Activated CD4-positive, alpha-beta T cell treated with anti-CD3 and anti-CD28 coated beads, Interleukin-10, Interleukin-2, amounts not matched to agents 100 ng/mL and 50 ng/mL, durations not matched to agents 16 hours and 8 hours (primary cell): ENCODE data around the gene RMC1.
A peak's percentile ranks its signal among the peaks of the same experiment; 100 is the strongest.
"Not testable (repeated sequence)": the region's sequence is repeated elsewhere in the genome, so short reads cannot be mapped to it uniquely, and the experiment has no call there.

Source experiments
- DNase-seq: peaks from one replicate; pipeline ENCODE4 v3.0.0-alpha.2; 2020

RMC1 gene

DNA sequence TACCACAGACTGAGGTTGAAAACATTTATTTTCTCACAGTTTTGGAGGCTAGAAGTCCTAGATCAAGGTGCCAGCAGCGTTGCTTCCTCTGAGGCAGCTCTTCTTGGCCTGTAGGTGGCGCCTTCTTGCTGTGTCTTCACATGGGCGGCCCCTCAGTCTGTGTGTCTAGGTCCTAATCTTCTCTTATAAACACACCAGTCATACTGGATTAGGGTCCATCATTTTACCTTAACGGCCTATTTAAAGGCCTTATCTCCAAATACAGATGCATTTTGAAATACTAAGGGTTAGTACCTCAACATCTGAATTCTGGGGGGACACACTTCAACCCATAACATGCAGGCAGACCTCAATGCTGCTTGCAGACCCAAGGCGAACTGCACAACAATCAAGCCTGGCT, 4.4 kb upstream of the RMC1 start:
- DNase-seq = peak; percentile 83

DNA sequence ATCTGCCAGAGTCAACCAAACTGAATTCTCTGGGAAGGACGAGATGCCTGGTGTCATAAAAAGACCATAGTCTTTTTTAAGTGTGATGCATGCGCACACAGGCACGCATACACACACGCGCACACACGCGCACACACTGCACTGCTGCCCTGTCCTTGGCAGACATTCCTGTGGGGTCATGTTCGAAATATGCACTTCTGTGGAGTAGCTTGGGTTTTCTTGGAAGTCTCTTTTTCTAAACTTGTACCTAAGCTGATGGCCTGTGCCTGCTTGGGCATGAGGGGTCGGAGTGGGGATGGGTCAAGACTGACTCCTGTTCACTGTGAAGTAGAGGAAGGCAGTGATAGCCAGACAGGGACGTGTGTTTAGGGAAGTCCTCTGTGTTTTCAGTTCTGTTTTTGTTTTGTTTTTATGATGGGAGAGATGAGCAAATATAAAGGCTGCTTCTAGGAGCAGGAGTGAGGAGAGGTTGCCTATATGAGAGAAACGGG, 4.0 kb upstream of the RMC1 start:
- DNase-seq = no peak

- DNase-seq = no peak
These were observed 1.7 kb upstream of the RMC1 start for GRCh38 chr18:23501626-23502025.

DNA sequence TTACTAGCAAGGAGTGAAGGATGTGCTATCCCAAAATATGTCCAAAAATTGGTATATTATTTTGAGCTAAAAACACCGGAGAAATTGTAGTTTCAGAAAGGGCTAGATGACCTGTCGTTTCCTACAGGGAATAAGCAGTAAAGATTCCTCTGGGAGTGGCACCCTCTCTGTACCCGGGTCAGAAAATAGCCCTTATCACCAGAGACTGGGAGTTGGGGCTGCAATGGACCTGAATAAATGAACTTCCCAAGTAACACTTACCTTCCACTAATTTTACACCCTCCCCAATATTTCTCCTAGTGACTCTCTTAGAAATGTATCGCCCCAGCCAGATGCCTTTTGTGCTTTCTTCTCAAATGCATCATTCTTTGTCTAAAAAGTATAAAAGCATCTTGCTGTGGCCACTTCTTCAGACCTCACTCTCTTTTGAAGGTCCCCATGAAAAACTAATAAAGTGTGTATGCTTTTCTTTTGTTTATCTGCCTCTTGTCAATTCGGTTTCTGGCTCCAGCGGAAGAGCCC, 734 bp upstream of the RMC1 start:
- no peak for DNase-seq

- no peak for DNase-seq
These were observed 643 bp downstream of the RMC1 start for GRCh38 chr18:23503963-23504344.

DNA sequence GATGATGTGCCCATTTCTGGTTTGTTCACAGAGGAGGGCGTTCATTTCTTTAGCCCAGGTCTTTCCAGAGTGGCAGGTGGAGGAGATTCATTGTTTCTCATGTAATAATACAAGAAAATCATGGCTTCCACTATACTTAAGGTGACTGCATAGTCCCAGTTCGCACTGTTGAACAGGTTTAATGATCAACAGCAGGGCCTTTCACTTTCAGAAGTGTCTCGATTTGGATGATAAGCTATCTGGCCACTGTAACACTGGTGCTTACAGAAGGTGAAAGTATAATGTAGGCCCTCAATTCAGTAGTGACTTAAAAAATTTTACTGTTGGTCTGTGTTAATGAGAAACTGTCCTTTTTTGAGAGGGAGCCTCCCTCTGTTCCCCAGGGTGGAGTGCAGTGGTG, 1.4 kb downstream of the RMC1 start:
- peak; percentile 61 for DNase-seq

GRCh38 chr18:23506393-23506792, 3.1 kb downstream of the RMC1 start:
- no peak for DNase-seq

DNA sequence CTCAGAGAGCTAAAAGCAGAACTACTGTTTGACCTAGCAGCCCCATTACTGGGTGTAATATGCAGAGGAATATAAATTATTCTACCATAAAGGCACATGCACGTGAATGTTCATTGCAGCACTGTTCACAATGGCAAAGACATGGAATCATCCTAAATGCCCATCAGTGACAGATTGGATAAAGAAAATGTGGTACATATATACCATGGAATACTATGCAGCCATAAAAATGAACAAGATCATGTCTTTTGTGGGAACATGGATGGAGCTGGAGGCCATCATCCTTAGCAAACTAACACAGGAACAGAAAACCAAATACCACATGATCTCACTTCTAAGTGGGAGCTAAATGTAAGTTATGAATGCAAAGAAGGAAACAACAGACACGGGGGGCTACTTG, 7.6 kb downstream of the RMC1 start:
- not testable (repeated sequence) for DNase-seq

- not testable (repeated sequence) for DNase-seq
These were observed 8.9 kb downstream of the RMC1 start for GRCh38 chr18:23512216-23512615.

DNA sequence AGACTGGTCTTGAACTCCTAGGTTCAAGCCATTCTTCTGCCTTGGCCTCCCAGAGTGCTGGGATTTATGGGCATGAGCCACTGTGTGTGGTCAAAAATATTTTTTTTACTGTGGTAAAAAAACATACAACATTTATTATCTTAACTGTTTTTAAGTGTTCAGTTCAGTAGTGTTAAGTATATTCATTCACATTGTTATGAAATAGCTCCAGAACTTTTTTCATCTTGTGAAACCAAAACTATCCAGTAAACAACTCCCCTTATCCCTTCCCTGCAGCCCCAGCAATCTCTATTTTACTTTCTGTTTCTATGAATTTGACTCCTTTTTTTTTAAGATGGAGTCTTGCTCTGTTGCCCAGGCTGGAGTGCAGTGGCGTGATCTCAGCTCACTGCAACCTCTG, 9.3 kb downstream of the RMC1 start:
- DNase-seq = no peak

DNA sequence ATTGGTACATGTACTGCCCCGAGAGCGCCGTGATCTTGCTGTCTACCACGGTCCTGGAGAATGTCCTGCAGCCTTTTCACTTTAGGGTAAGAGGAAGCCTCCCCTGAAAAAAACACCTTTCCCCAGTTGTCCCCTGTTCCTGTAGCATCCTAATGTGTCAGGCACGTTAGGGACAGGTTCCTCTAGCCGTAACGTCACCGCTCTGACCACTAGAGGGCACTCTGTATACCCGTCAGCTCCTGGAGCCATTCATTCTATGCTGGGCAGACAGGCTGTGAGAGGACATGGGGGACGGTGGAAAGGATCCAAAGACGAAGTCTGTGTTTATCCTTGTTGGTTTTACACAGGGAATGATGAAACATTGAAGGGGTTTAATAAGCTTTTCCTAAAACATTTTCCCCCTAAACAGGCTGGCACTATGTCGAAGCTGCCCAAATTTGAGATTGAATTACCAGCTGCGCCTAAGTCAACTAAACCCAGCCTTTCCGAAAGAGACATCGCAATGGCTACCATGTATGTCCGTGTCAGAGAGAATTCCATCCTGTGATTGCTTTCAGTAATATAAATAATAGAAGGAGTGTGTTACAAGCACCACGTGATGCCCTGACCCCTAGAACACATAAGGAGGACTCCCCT, 12.7 kb downstream of the RMC1 start:
- DNase-seq = peak; percentile 83

GRCh38 chr18:23519734-23520133, 16.4 kb downstream of the RMC1 start:
- no peak for DNase-seq

DNA sequence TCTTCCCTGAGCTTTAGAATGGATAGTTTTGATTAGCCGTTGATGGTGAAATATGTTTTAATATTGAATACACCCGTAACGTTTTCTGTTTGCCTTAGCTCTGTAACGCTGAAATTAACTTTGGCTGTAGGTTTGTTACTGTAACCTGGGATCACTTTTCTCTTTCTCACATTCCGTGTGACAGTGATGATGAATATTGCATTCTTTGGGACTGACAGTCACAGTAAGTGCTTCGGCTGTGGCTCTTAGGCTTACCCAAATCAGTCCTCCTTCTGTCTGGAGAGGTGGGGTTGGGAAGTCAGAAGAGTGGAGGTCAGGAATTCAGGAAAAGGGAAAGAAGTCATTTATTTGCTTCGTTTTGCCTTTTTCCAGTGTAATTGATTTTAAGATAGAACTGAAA, 18.0 kb downstream of the RMC1 start:
- no peak for DNase-seq

DNA sequence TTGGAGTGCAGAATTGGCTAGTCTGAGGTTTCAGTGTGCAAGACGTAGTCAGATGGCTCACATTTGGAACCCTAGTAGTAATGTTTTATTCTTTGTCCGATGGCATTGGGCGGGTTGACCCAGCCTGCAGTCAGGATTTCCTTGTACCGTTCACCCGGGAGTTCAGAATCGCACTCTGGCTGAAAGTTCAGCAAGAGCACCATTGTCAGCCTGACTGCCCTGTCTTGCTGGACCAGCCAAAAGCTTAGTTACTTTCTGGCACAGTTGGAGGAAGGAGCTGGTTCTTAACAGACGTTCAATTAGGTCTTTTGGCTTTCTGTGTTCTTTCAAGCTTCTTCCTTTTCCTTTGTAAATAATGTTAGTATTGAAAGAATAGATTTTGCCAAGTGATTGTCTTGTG, 18.6 kb downstream of the RMC1 start:
- no peak for DNase-seq

GRCh38 chr18:23523429-23524212, 20.3 kb downstream of the RMC1 start:
- no peak for DNase-seq

DNA sequence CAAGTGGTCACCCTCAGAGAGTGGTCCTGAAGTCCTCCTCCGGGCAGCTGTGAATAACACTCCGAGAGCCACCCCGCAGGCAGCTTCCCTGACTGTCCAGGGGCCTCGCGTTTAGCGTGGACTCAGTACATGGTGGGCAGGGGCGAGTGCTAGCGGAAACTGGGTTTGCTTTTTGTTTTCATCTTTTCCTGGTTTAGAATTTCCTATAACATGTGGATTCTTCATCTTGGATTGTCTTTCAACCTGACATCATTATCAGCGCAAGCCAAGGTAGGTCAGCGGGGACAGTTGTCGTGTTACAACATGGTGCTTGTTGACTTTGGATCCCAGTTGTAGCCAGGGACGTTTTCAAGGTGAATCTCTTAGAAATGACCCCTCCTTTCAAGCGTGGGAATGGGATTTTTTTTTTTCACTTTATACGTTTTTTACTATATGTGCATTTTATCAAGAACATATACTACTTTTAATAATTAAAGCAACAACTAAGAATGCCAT, 20.9 kb downstream of the RMC1 start:
- no peak for DNase-seq

DNA sequence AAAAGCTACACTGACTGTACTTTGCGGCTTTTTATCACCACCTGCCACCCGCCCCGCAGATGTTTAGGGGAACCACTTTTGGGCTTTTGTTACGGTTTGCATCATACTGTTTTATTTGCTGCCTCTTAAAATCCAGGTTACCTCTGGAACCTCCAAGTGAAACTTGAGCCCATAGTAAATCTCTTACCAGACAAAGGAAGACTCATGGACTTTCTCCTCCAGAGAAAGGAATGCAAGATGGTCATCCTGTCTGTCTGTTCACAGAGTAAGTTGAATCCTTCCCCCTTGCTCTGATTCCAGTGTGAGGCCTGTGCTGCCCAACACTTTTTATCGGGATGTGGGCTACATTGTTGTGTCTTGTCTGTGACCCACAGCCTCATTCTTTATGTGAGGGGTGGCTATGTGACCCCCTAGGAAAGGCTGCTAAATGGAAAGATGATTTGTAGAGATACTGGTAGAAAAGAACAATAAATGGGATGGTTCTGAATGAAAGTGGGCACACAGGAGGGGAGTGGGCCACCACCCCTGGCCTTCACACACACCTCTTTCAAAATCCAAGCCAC, 23.3 kb downstream of the RMC1 start:
- no peak for DNase-seq

- DNase-seq = no peak
These were observed 25.5 kb downstream of the RMC1 start for GRCh38 chr18:23528580-23529472.

- DNase-seq = peak; percentile 62
These were observed 26.3 kb downstream of the RMC1 start for GRCh38 chr18:23529604-23530003.

DNA sequence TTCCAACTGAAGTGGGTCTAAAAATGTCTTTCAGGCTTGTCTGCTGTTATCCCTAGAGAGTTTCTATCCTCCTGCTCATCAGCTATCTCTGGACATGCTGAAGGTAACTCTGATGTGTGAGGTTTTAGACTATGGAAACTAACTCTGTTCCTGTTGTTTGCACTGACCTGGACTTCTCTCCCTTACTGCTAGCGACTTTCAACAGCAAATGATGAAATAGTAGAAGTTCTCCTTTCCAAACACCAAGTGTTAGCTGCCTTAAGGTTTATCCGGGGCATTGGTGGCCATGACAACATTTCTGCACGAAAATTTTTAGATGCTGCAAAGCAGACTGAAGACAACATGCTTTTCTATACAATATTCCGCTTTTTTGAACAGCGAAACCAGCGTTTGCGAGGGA, 26.9 kb downstream of the RMC1 start:
- DNase-seq = no peak

DNA sequence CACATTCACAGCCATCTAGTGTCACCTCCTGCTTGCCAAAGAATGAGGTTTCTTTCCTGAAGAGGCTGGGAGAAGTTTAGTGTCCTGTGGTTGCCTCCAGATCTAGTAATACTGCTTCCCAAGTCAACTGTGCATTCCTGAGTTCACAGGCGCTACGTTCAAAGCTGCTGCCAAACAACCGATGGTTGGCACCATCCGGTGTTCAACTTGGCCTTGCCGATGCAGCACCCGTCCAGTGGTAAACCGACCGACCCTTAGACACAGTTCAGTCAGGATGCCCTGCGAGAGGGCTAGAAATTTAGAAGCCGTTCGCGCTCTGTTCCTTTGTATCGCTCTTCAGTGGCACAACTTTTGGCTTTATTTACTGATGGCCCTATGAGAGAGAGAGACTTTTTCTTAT, 28.6 kb downstream of the RMC1 start:
- DNase-seq = no peak

GRCh38 chr18:23532848-23533247, 29.5 kb downstream of the RMC1 start:
- no peak for DNase-seq

DNA sequence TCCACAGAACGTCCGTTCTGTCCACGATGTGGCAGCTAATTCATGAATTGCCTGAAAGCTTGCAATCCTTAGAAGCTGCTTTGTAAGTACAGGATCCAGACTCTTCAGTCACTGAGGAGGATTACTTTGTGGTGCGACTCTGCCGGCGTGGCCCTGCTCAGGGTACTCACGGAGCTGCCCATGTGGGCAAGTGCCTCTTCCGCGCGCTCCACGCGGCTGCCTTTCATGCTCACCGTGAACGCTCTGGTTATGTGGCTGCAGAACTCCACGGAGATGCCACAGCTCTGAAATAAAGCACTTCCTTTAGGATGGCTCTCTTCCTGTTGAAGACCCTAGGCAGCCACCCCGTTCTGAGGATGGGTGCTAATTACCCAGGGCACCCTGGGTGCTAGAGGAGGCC, 31.0 kb downstream of the RMC1 start:
- no peak for DNase-seq
